Fibroblast of lung (primary cell): ENCODE data around the gene CDRT4.

Experiments used
- EZH2 ChIP-seq: IDR thresholded peaks from 2 replicates; pipeline ENCODE4 v1.5.1; 2012; ENCODE audit warnings: low read length, control low read depth, mild to moderate bottlenecking; ENCODE audit errors: missing control alignments
- TF ChIP-seq, protein P1 (sequence below), 2 donors: IDR thresholded peaks in 1 of 2; conservative IDR thresholded peaks in 1 of 2; 1 replicate in 1 of 2; 2 replicates in 1 of 2; pipeline ENCODE4 v1.5.1; 2011 to 2012; ENCODE audit warnings: low read length in 2 of 2, control low read depth in 1 of 2, inconsistent platforms in 1 of 2, low read depth in 1 of 2, mild to moderate bottlenecking in 1 of 2

DNA sequence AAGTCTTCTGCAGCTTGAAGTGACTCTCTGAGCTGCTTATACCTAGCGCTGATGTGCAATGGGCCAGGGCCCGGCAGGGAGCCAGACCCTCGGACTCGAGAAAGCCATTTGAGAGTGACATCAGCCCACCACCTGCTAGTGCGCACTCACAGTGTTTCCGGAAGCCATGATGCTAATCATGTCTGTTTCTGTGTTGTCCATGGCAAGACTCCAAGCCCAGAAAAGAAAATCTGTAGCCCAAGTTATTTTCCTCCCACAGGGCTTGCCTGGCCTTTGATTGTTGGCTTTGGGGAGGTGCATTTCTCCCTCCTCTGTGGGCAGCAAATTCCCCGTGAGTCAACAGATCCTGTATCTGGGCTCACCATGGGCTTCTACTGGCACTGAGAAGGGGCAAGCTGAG lies 1.8 kb upstream of the CDRT4 start:
- TF ChIP-seq, protein P1, sequence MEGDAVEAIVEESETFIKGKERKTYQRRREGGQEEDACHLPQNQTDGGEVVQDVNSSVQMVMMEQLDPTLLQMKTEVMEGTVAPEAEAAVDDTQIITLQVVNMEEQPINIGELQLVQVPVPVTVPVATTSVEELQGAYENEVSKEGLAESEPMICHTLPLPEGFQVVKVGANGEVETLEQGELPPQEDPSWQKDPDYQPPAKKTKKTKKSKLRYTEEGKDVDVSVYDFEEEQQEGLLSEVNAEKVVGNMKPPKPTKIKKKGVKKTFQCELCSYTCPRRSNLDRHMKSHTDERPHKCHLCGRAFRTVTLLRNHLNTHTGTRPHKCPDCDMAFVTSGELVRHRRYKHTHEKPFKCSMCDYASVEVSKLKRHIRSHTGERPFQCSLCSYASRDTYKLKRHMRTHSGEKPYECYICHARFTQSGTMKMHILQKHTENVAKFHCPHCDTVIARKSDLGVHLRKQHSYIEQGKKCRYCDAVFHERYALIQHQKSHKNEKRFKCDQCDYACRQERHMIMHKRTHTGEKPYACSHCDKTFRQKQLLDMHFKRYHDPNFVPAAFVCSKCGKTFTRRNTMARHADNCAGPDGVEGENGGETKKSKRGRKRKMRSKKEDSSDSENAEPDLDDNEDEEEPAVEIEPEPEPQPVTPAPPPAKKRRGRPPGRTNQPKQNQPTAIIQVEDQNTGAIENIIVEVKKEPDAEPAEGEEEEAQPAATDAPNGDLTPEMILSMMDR (conservative IDR thresholded peaks at IDR 0.05 in 1 of 2, IDR thresholded peaks at IDR 0.05 in 1 of 2; ENCODE audit: low read depth in 1 of 2, low read length in 2 of 2) = no peak
- no peak for TF ChIP-seq EZH2
